Measurements from ENCODE around the gene TOM1L2.
"Not testable (repeated sequence)": the region's sequence is repeated elsewhere in the genome, so short reads cannot be mapped to it uniquely, and the experiment has no call there.

Gene TOM1L2

DNA sequence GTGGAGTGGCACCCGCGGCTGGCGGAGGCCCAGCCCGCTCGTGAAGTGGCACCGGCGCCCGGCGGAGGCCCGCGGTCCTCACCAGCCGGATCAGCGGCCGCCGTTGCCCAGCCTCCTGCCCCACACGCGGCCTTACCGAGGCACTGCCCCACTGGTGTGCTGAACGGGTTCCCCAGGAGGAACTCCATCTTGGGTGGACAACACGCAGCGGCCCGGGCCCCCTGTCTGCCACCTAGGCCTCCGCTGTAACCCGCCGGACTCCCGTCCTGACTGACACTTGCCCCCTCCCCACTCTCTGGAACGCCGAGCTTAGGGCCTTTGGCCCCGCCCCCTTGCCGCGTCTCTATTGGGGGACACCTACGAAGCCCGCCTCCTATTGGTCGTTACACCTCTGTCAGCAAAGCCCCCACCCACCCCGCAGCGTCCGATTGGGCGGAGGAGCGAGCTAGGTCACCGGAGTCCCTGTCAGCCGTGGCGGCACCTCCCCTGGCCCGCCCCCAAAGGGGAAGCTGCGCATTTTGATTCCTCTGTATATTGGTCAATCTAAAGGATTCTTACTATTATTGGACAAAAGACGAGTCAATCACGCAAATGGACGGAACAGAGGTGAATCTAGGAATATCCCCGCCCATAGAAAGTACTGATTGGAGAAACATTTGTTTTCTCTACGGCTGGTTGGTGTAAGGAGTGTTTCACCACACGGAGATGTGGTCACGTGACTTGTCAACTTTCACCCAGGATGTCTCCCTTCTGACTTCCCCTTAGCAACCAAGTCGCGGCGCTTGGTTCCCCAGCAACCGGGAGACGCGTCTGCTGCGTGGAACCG lies at the start of gene TOM1L2, which contains the start of gene DRC3:
TSS of gene TOM1L2 (minus strand) at position 275 of the 826 bp plus-strand sequence. CDS start at position 188, 87 bp downstream.
TSS of gene DRC3 (plus strand) at position 737 of the 826 bp plus-strand sequence. CDS start 4,737 bp downstream, outside the sequence.
- peak; percentile 100 for DNase-seq

DNA sequence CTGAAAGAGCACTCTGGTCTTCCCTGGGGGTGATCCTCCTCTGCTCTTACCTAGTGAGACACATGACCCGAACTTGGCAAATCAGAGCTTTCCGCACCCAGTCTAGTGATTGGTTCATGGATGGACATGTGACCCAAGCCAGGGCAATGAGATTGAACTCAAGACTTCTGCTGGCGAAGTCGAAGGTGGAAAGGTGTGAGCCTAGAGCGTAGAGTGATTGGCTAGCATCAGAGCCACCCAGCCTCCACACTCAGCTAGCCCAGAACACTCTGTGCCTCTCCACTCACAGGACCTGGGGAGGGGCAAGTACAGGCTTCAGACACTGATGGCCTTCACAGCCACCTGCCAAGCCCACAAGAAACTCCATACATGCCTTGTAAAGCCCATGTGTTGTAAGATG lies 49.2 kb upstream of the TOM1L2 start:
- no peak for DNase-seq

DNA sequence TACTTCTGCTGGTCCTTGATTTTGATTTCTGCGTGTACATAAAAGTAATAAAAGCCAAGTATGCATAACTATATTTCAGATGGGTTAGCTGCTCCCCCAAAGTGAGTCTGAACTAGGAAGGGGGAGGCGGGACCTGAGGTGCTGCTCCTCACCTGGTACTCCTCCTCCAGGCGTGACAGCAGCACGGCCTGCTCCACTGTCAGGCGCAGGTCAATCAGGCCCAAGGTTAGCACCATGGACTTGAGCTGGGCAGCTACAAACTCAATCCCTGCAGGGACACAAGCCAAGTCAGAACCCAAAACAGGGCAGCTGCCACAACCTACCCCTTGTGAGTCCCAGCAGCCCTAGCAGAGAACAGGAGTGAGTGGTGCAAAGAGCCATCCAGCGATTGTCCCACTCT lies 48.8 kb upstream of the TOM1L2 start:
- no peak for DNase-seq

DNA sequence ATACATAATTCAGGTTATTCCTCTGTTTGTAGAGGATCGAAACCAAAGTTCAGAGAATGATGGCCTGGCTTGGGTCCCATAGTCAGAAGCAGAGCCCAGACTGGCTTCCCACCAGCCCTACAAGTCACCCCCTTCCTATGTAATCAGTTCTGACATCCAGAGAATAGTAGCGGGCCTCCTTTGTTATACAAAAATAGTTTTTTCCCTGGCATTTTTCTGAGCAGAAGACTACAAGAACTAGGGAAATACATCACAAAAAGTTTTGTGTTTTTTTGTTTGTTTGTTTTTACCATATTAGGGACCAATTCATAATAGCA lies 47.6 kb upstream of the TOM1L2 start:
- DNase-seq: no peak

DNA sequence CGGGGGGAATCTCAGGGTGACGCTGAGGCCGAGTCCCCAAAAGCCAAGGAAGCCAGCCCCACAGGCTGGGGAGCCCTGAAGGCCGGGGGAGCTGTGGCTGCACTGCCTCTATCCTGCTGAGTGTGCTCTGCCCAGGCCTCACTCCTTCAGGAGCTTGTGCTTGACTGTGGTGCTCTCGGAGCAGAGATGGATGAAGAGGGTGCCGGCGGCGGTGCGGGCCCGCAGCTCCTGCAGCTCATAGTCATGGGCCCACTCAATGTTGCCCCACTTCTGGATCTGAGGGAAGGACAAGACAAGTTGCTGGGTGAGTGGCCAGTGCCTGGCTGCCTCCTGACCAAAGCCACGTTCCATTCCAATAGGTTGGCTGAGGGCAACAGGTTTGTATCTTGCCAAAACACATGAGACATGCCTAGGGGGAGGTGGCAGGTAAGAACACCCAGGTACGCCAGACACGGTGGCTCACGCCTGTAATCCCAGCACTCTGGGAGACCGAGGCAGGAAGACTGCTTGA lies 46.3 kb upstream of the TOM1L2 start:
- no peak for DNase-seq

DNA sequence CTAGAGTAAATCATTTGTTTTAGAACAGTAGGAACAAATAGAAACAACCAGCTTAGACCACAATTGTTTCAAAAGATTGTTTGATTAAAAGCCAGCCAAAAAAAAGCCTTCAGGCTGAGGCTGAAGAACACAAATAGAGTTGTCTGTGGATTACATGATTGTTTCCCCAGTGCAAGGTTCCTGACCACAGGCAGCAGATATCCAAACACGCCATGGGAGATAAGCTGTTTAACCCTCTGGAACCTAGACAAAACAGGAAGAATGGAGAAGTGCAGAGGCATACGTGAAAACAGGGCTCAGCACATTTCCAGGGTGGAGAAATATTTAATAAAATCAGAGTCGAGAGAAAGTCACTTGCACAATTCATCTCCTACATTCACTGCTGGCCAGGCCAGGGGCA lies 45.8 kb upstream of the TOM1L2 start:
- no peak for DNase-seq

DNA sequence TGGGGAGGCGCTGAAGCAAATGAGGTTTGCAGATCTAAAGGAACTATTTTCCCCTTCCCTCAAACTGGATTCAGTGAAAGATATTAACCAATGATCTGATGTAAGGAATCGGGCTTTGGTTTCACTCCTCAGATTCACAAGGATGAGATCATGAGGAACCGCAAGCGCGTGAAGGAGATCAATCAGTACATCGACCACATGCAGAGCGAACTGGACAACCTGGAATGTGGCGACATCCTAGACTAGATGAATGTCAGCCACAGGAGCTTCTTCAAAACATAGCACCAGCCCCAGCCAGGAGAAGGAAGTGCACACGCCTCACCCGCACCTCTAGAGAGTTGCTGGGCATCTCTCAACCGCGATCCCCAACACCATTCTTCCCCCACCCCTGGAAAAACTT lies 44.2 kb upstream of the TOM1L2 start:
- no peak for DNase-seq

DNA sequence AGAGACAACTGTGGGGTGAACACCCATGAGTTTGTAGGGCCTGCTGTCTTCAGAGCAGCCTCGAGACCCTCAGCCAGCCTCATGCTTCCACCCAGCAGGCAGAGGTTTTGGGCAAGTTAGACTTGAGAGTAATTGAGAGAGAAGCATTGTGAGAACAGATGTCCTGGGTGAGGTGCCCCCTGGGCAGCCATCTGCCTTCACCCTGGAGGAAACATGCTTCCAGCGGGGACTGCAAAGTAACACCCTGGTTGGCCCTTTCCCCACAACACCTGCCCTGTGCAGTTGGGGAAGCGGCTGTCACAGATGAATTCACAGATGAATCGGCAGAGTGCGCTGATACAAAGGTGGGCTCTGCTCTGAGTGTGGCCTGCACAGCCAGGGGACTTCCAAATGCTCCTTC lies 43.4 kb upstream of the TOM1L2 start:
- DNase-seq: no peak

DNA sequence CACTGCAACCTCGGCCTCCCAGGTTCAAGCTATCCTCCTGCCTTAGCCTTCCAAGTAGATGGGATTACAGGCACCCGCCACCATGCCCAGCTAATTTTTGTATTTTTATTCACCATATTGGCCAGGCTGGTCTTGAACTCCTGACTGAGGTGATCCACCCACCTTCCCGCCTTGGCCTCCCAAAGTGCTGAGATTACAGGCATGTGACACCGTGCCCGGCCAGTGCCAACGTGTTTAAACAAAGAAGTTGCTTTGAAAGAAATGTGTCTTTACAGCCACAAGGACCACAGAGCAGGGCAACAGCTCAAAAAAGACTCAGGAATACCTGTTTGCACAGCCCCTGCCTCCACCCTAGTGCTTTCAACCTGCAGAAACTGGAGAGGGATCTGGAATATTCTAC lies 41.8 kb upstream of the TOM1L2 start:
- DNase-seq: no peak

DNA sequence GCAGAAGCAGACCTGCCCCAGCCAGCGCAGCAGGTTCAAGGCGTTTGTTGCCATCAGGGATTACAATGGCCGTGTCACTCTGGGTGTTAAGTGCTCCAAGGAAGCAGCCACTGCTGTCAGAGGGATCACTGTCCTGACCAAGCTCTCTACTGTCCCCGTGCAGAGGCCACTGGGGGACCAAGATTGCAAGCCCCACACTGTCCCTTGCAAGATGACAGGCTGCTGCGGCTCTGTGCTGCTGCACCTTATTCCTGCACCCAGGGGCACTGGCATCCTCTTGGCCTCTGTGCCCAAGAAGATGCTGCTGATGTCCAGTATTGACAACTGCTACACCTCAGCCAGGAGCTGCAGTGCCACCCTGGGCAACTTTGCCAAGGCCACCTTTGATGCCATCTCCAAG lies 39.1 kb upstream of the TOM1L2 start:
- no peak for DNase-seq

DNA sequence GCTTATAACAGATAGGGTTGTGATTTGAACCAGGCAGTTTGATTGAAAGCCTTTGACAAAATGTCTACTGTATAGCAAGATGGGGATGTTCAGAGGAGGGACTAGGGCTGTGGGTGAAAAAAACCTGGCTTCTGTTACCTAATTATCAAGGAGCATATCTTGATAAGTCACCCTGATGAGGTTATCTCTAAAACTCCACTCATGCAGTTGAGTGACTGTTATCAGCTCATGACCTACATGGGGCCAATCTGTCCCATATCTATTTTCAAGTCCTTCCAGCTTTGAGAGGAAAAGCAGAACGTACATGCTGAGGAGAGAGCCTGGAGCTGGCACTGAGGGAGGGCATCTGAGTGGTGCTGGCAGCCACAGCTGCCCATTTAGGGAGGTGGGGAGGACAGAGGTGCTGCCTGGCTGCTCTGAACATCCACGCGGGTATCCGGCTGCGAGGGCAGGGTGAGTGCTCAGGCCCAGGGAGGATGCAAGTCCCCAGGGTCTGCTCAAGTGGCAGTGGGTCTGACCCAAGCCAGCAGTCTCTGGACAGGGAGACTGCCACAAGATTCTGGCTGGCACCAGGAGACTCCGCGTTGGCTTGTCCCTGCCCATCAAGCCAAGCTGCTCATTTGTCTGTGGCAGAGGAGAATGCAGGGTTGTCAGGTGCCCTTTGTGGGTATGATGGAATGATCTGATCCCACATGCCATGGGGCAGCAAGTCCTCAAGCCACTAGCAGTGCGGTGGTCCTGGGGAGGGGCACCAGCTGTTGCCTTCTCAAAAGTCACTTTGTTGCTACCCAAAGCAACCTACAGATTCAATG lies 37.6 kb upstream of the TOM1L2 start:
- DNase-seq: no peak

DNA sequence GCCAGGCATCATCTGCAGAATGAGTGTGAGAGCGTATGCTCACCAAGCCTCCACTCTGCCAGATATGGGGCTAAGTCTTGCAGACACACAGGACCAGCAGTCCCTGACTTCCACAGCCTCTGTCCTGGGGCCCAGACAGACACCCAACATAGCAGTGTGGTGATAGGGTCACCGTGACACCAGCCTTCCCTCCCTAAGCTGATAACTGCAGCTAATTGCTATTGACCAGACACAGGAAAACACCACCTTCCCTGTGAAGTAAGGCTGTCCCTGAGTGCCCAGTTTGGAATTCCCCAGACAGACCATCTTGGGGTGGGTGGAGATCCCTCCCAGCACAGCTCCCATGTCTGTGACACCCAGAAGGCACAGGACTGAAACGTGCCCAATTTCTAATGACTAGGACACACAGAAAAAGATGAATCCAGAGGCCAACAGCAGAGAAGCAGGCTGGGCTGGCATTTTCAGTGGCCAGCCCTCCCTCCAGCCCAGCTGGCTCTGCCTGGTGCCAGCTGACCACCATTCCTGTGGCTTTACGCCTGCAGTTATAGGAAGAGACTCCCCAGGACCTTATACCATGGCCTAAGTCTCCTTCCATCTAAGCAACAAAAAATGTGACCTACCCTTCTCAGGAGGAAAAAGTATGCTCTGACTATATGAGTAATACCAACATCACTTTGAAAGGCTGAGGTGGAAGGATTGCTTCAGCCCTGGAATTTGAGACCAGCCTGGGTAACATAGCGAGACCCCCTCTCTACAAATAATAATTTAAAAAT lies 36.5 kb upstream of the TOM1L2 start:
- DNase-seq: peak in 1 of 2 donors; percentile 14

DNA sequence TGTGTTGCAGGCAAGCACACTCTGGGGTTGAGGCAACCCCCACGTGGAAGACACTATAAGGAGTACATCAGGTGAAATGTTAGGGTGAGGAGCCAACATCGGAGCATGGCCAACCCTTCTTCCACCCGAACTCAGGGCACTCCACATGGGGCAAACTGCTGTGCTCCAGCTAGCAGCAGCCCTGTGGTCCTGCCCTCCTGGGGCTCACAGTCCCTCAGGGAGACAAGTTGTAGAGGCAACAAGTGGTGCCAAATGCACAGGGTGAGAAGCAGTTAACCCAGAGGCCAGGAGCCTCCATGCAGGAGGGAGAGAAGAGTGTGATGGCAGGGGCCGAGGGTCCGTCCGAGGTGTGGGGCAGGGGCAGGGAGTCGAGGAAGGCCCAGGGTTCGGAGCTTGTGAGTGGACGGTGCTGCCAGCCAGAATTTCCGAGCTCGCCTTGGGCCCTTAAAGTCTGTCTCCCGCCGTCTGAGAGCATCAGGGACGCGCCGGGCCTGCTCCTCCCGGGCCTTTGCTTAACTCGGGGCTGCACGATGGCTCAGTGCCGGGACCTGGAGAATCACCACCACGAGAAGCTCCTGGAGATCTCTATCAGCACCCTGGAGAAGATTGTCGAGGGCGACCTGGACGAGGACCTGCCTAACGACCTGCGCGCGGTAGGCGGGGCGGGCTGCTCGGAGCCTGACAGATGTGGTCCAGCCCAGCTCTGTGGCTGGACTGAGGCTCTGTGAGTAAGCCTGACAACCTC lies 34.5 kb upstream of the TOM1L2 start:
- no peak for DNase-seq

DNA sequence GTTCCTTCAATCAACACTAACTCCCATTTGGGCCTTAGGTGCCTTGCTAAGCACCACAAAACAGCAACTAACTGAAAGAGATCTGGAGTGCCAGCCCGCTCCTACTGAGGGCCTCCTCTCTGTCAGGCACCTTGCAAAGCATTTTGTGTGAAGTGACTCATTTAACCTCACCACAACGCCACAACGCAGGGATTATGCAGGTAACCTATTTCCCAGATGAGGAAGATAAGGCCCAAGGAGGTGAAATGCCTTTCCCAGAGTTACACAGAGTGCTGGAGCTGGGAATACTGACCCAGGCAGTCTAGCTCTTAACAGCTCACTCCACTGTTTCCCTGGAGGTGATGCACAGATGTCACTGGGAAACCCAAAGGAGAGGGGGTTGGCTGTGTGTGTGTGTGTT lies 33.3 kb upstream of the TOM1L2 start:
- DNase-seq: no peak

DNA sequence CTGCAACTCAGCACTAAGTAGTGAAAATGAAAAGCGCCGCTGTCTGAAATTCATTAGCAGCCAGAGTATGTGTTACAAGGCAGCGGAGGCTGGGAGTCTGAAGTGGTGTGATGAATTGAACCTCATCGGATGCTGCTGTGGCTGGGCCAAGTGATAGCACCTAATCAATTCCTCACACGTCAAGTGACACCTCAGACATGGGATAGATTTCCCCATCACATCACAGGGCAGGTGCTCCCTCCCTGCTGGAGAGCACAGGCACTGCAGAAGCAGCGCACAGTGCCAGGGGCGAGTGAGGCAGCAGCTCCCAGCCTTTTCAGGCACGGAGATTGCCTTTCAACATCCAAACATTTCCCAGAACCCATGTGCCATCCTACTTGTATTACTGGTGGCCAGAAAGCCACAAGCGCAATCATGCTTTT lies 32.7 kb upstream of the TOM1L2 start:
- no peak for DNase-seq

DNA sequence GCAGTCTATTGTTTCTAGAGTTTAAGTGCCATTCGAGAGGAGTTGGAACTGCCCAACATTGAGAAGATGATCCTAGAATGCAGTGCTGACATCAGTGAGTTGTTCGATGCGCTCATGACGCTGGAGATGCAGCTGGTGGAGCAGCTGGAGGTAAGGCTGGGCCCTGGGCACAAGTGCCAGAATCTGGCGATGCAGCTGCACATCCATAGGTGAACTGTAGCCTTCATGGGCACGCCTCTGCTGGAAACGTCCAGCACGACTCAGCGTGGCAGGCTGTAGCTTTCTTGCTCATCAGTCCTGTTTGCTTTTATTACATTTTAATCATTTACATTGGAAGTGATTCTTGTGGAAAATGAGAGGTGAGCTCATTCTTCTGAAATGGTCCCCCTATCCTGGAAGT lies 32.1 kb upstream of the TOM1L2 start:
- DNase-seq: no peak

DNA sequence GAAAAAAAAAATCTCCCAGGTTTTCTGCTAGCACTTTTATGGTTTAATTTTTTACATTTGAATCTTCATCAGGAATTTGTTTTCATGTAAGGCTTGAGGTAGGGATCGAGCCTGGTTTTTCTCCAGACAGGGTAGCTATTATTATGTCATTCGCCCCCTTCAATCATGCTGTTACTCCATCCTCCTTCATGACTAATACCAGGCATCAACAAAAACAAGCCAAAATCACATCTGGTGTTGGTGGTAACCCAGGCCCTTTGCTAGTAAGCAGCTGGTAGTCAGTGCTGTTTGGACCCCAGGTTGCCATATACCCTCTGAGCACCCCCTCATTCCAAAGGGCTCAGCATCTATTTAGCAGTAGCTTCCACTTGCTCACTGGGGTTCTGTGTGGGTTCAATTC lies 30.0 kb upstream of the TOM1L2 start:
- no peak for DNase-seq

DNA sequence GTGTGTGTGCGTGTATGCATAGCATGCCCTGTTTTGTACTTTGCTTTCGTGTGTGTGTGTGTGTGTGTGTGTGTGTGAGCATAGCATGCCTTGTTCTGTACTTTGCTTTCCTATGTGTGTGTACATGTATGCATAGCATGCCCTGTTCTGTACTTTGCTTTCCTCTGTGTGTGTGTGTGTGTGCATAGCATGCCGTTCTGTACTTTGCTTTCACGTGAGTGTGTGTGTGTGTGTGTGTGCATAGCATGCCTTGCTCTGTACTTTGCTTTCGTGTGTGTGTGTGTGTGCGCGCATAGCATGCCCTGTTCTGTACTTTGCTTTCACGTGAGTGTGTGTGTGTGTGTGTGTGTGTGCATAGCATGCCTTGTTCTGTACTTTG lies 27.8 kb upstream of the TOM1L2 start:
- no peak for DNase-seq

DNA sequence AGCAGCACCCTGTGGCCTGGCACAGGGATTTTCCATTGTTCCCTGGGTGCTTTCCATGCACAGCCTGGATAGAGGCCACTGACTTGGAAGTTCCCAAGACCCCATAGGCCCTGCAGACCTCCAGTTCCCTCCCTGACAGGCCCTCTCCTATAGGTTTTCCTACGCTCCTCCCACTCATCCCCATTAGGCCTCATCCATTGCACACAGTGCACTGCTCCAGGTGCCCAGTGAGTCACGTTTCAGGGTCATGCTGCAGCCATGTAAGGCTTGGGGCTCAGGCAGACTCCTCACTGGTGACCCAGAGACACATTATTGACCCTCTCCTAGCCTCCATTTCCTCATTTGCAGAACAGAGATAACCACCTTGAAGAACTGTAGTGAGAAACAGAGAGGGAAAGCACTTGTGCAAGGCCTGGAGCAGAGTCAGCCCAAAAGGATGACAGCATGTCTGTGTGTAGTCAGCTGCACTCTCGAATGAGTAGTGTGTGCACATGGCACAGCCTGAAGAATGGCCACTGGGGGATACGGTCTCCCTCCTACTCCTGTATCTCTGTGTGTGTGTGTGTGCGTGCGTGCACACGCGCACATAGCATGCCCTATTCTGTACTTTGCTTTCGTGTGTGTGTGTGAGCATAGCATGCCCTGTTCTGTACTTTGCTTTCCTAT lies 27.3 kb upstream of the TOM1L2 start:
- DNase-seq: no peak

DNA sequence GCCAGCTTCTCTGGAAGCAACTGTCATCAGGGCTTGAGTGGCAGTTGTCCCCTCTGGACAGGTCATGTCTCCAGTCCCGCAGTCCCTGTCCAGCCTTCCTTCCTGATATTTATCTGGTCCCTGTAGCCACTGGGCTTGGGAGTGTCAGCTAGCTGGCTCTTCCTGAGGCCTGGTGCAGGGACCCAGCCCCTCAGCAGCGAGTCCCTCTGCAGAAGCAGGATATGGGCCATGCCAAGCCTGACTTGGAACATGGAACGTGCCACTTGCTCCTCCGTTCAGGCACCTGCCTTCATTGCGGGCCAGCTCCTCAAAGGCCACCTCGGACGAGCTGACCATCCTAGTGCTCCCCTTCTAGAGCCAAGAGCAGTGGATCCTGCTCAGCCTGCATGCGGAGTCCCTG lies 26.7 kb upstream of the TOM1L2 start:
- no peak for DNase-seq

DNA sequence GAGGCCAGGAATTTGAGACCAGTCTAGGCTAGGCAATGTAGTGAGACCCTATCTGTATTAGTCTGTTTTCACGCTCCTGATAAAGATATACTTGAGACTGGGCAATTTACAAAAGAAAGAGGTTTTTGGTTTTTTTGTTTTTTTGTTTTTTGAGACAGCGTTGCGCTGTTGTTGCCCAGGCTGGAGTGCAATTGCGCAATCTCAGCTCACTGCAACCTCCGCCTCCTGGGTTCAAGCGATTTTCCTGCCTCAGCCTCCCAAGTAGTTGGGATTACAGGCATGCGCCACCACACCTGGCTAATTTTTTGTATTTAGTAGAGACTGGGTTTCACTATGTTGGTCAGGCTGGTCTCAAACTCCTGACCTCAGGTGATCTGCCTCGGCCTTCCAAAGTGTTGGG lies 23.7 kb upstream of the TOM1L2 start:
- not testable (repeated sequence) for DNase-seq

Data from inflammatory macrophage treated with lipopolysaccharide for 1 hour (primary cell).